Measurements from ENCODE around the gene SCN10A. TPM values are rescaled to one million over a fixed set of nuclear protein-coding genes. Genes with fewer than 3 reads are reported as not detected.

Gene SCN10A
- total RNA-seq, 1 donor from 2014 or later, result not detected

DNA sequence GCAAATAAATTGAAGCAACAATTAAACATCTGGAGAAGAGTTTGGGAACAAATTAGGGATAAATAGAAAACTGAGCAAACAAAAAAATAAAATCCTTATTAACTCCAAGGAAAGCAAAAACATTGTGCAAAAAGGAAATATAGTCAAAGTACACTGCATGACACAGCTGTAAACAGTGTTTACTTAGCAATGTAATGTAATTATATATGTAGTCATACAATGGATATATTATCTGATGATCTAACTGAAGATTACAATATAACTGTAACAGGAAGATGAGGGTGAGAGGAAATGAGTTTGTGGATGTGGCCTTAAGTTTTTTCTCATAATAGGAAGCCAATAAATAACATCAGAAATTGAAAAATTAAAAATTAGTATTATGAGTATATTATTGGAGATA, 42.5 kb downstream of the SCN10A start:
- no peak for DNase-seq

GRCh38 chr3:38763569-38763968, 52.4 kb downstream of the SCN10A start:
- no peak for DNase-seq

DNA sequence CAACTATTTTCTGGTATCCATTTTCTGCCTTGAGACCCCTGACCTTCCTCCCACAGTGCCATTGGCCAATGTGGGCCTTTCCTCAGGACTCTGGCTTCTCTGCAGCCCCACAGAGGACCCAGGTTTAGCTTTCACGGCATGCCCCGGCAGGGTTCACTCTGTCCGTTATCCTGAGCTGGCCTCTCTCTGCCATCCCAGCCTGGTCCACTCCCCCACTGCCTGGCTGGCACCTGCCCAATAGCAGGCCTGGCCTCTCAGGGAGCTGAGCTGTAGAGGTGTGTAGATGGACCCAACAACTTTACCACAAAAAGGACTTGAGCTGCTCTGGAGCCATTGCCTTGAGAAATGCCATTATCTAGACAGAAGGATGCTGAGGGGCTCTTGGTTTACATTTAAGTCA, 57.5 kb downstream of the SCN10A start:
- no peak for DNase-seq

GRCh38 chr3:38757721-38758120, 58.3 kb downstream of the SCN10A start:
- DNase-seq, result no peak

- no peak for DNase-seq
These were observed 59.1 kb downstream of the SCN10A start for GRCh38 chr3:38756892-38757291.

DNA sequence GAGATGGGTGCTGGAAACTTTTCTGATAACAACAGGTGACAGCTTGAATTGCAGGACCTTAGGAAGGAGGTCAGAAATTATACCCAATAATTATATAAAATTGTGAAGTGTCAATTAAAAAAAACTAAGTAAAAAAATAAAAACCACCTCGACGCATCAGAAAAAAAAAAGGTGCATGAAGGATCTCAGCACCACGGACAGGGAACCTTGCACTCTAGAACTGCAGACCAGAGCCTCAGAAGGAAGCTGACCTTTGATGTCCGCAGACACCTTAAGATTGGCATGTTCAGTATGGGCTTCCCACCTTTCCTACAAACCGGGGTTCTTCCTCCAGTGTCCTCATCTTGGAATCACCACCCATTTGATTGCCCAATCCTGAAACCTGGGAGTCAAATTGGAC, 60.9 kb downstream of the SCN10A start:
- DNase-seq, result no peak

DNA sequence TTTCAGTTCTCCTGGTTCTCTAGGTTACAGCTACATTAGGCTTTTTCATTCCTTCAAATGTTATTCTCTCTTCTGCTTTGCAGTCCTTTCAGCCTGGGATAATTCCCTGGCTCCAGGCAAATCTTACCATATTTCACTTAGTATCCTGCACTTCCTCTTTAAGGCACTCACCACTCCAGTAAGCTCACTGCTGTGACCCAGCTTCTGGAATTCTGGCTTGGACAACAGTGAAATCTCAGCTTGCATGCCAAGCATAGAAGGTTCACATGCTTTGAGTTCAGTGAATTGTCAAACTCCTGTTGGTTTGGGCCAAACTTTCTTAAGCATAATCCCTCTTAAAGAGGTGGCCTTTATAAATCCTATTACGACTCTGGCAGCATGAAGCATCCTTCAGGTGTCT, 69.4 kb downstream of the SCN10A start:
- no peak for DNase-seq

DNA sequence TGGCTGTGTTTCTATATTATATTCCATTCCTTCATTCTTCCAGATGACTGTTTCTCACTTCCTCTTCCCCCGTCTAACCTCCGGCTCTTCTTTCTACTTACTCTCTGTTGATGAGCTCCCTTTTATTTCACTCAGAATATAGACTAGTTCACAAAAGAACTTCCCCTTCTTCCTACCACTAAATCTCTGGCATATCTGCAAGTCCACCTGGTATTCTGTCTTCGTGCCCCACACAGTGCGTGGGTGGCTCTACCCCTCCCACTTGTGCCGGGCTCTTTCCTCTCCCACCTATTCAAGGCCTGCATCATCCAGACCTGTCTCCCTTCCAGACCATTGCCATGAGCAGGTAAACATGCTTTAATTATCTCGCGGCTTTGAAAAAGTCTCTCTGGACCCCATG, 73.0 kb downstream of the SCN10A start:
- no peak for DNase-seq

DNA sequence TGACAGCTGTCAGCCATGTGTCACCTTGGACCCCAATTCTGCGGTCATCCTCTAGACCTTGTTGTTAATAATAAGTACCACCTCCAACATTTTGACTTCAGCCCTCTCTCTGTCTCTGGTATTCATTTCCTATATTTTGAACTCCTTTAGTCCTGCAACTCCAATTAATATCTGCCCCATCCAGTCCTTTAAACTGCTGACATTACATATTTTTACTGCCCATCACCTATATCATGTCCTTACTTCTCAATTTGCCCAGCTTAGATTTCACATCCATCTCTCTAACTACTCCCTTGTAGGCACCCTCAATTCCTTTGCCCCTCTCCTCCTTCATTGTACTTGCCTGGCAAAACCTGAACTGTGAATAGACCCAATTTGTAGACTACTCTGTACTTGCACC, 73.5 kb downstream of the SCN10A start:
- DNase-seq, result no peak

- no peak for DNase-seq
These were observed 75.5 kb downstream of the SCN10A start for GRCh38 chr3:38740537-38740936.

DNA sequence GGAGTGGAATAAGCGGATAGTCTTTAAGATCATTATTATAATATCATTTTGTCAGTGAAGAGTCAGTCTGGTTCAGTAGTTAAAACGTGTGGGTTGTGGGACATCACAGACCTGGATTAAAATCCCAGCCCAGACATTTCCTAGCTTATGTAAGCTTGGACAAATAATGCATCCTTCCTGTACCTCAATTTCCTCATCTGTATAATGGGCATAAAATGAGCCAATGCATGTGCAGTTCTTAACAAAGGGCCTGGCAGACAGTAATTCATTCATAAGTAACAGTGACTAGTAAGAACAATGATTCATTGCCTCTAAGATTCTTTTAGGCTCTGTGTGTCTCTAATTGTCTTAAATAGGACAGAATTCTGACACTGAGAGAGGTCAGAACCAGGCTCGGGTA, 76.1 kb downstream of the SCN10A start:
- no peak for DNase-seq

DNA sequence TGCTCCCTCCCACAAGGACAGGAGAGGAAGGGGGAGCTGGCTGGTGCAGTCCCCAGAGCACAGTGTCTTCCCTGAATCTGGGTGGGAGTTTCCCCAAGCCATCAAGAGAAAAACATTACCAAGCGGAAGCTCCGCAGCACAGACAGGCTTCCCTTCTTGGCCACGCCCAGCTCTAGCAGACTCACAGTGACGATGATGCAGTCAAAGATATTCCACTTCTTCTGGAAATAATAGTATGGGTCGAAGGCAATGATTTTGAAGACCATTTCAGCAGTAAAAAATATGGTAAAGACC, 76.7 kb downstream of the SCN10A start:
- no peak for DNase-seq

GRCh38 chr3:38738630-38739395, 77.2 kb downstream of the SCN10A start:
- no peak for DNase-seq

GRCh38 chr3:38731522-38731921, 84.5 kb downstream of the SCN10A start:
- DNase-seq, result no peak

- no peak for DNase-seq
These were observed 85.7 kb downstream of the SCN10A start for GRCh38 chr3:38730281-38730680.

GRCh38 chr3:38728008-38728407, 88.0 kb downstream of the SCN10A start:
- no peak for DNase-seq

GRCh38 chr3:38726751-38727150, 89.3 kb downstream of the SCN10A start:
- DNase-seq, result no peak

DNA sequence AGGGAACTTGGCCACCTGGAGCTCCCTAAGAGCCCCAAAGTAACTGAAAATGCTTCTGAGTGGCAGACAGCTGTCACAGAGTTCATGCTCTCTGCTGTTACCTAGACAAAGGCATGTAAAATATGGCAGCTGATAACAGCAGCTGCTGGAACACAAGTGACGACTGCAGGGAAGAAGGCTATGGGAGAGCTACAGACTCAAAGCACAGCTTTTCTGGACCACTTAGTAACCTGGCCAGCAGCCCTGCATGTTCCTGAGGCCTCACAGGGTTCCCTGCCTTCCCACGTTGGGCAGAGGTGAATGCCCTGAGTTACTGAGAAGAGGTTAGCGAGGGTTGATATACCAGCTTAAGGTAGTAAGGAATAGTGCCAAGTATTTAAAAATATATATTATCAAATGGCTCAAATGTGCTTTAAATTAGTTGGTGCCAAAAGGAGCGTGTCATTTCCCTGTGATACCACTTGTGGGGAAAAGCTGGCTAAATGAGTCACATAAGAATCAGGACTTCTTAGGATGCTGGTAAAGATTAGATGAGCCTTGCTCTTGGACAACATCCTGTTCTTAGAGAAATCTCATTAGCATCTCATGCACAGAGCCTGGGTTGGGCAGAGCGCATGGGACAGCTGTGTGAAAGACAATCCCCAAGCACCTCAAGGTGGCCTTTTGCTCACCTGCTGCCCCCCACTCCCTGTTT, 90.1 kb downstream of the SCN10A start:
- no peak for DNase-seq

DNA sequence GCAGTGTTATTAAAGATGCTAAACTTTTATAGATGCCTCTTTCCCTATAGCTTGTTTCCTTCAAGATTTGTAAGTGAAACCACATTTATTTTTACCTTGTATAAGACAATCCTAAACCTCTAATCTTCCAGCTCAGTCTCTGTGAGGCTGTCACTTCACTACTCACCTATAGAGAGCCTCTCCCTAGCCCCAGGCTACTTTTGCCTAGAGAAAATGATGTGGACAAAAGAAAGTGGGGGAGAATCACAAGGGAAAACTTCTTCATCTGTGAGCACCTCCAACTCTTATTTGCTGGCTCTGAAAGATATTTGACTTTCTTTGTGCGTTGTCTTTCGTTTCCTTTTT, 91.7 kb downstream of the SCN10A start:
- DNase-seq, result no peak

- no peak for DNase-seq
These were observed 92.2 kb downstream of the SCN10A start for GRCh38 chr3:38723569-38724391.

GRCh38 chr3:38722781-38723568, 93.0 kb downstream of the SCN10A start:
- no peak for DNase-seq

DNA sequence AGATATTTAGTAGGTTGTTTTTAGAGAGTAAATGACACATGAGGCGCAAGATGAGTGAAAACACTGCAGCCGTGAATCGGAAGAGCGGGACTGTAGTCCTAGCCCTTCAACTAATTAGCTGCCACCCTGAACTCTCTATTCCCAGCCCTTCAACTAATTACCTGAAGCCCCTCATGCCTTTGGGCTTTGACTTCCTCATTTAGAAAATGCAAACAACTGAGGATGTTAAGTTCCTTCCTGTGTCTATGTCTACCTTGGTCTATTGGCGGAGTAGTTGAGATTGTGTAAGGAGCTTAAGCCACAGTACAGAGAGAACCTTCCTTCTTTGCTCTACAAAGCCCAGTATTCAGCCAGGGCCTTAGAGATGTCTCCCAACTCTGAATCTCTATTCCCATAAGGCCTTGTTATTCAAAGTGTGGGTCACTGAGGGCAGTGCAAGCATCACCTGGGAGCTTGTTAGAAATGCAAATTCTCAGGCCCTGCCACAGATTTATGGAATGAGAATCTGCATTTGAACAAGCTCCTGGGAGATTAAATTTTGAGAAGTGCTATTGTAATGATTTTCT, 94.7 kb downstream of the SCN10A start:
- DNase-seq, result no peak
